HEK293 (cell line): Measurements from ENCODE around the gene PIGQ.

ENCODE experiments used
- ZNF140 ChIP-seq: fragments of 450-650 bp; formaldehyde crosslinking; IDR thresholded peaks from 2 replicates; pipeline ENCODE4 v1.5.1; 2016; ENCODE audit warnings: missing biosample characterization, missing genetic modification characterization
- ZNF350 ChIP-seq: fragments of 450-650 bp; formaldehyde crosslinking; IDR thresholded peaks from 2 replicates; pipeline ENCODE4 v1.5.0; 2017; ENCODE audit warnings: missing biosample characterization, mild to moderate bottlenecking, missing genetic modification characterization
- ZNF501 ChIP-seq: fragments of 450-650 bp; formaldehyde crosslinking; IDR thresholded peaks from 2 replicates; pipeline ENCODE4 v1.5.1; 2016; ENCODE audit warnings: missing biosample characterization, missing genetic modification characterization
- ZNF514 ChIP-seq: fragments of 450-650 bp; formaldehyde crosslinking; IDR thresholded peaks from 2 replicates; pipeline ENCODE4 v1.5.1; 2016; ENCODE audit warnings: missing biosample characterization, missing genetic modification characterization
- TF ChIP-seq, protein P1 (sequence below): fragments of 450-650 bp; formaldehyde crosslinking; IDR thresholded peaks from 2 replicates; pipeline ENCODE4 v1.5.1; 2016; ENCODE audit warnings: missing biosample characterization, missing genetic modification characterization
- TF ChIP-seq, protein P2 (sequence below): fragments of 450-650 bp; formaldehyde crosslinking; conservative IDR thresholded peaks from 2 replicates; pipeline ENCODE4 v1.5.1; 2016; ENCODE audit warnings: low read depth, missing biosample characterization, missing genetic modification characterization
- TF ChIP-seq, protein P3 (sequence below): fragments of 450-650 bp; formaldehyde crosslinking; IDR thresholded peaks from 2 replicates; pipeline ENCODE4 v1.5.1; 2016; ENCODE audit warnings: missing biosample characterization, missing genetic modification characterization

DNA sequence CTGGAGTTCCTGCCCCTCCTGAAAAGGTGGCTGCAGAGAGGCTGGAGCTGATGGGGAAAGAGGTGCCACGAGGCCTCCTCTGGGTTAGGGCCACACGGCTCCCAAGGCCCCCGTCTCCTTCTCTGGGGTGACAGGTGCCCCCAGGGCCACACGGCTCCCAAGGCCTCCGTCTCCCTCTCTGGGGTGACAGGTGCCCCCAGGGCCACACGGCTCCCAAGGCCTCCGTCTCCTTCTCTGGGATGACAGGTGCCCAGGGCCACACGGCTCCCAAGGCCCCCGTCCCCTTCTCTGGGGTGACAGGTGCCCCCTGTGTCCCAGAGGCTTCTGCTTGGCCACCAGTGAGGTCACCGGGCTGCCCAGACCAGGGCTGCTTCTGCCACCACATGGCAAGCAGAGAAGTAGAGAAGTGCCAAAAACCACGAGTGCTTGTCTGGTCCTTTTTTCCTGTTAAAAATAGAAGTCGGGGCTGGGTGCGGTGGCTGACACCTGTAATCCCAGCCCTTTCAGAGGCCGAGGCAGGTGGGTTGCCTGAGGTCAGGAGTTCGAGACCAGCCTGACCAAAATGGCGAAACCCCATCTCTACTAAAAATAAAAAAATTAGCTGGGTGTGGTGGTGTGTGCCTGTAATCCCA is 38.2 kb upstream of the PIGQ start:
- no peak for TF ChIP-seq ZNF501 (tag by site-specific recombination)
- TF ChIP-seq, protein P1, sequence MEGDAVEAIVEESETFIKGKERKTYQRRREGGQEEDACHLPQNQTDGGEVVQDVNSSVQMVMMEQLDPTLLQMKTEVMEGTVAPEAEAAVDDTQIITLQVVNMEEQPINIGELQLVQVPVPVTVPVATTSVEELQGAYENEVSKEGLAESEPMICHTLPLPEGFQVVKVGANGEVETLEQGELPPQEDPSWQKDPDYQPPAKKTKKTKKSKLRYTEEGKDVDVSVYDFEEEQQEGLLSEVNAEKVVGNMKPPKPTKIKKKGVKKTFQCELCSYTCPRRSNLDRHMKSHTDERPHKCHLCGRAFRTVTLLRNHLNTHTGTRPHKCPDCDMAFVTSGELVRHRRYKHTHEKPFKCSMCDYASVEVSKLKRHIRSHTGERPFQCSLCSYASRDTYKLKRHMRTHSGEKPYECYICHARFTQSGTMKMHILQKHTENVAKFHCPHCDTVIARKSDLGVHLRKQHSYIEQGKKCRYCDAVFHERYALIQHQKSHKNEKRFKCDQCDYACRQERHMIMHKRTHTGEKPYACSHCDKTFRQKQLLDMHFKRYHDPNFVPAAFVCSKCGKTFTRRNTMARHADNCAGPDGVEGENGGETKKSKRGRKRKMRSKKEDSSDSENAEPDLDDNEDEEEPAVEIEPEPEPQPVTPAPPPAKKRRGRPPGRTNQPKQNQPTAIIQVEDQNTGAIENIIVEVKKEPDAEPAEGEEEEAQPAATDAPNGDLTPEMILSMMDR = no peak
- TF ChIP-seq, protein P2, sequence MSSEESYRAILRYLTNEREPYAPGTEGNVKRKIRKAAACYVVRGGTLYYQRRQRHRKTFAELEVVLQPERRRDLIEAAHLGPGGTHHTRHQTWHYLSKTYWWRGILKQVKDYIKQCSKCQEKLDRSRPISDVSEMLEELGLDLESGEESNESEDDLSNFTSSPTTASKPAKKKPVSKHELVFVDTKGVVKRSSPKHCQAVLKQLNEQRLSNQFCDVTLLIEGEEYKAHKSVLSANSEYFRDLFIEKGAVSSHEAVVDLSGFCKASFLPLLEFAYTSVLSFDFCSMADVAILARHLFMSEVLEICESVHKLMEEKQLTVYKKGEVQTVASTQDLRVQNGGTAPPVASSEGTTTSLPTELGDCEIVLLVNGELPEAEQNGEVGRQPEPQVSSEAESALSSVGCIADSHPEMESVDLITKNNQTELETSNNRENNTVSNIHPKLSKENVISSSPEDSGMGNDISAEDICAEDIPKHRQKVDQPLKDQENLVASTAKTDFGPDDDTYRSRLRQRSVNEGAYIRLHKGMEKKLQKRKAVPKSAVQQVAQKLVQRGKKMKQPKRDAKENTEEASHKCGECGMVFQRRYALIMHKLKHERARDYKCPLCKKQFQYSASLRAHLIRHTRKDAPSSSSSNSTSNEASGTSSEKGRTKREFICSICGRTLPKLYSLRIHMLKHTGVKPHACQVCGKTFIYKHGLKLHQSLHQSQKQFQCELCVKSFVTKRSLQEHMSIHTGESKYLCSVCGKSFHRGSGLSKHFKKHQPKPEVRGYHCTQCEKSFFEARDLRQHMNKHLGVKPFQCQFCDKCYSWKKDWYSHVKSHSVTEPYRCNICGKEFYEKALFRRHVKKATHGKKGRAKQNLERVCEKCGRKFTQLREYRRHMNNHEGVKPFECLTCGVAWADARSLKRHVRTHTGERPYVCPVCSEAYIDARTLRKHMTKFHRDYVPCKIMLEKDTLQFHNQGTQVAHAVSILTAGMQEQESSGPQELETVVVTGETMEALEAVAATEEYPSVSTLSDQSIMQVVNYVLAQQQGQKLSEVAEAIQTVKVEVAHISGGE (tag by site-specific recombination) = no peak
- no peak for TF ChIP-seq ZNF350
- no peak for TF ChIP-seq ZNF140 (tag by site-specific recombination)
- TF ChIP-seq ZNF514 (tag by site-specific recombination) = no peak
- TF ChIP-seq, protein P3, sequence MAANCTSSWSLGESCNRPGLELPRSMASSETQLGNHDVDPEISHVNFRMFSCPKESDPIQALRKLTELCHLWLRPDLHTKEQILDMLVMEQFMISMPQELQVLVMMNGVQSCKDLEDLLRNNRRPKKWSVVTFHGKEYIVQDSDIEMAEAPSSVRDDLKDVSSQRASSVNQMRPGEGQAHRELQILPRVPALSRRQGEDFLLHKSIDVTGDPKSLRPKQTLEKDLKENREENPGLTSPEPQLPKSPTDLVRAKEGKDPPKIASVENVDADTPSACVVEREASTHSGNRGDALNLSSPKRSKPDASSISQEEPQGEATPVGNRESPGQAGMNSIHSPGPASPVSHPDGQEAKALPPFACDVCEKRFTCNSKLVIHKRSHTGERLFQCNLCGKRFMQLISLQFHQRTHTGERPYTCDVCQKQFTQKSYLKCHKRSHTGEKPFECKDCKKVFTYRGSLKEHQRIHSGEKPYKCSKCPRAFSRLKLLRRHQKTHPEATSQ (tag by site-specific recombination) = no peak
